HG03066 (cell line): Measurements from ENCODE around the gene CNBD2.
"Not testable (repeated sequence)": the region's sequence is repeated elsewhere in the genome, so short reads cannot be mapped to it uniquely, and the experiment has no call there.

Source experiments
- ATAC-seq: cut with Tn5 transposase; IDR thresholded peaks from one replicate; pipeline ENCODE4 v1.9.1; 2021; ENCODE audit warnings: low read depth; ENCODE audit not compliant: unreplicated experiment

The CNBD2 gene

DNA sequence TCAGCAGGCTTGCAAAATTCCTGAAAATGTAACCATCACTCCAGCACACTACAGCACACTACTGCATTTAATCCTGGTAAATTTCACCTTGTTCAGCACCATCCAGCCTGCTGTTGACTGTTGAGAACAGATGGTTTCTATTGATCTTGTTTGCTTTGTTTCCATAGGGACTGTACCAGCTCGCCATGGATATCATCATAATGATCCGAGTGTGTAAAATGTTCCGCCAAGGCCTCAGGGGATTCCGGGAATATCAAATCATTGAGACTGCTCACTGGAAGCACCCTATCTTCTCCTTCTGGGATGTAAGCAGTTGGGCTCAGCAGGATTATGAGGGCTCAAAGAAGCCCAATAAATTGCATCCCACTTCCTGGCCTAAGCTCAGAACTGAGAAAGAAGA, 4.1 kb downstream of the CNBD2 start:
- ATAC-seq: no peak

DNA sequence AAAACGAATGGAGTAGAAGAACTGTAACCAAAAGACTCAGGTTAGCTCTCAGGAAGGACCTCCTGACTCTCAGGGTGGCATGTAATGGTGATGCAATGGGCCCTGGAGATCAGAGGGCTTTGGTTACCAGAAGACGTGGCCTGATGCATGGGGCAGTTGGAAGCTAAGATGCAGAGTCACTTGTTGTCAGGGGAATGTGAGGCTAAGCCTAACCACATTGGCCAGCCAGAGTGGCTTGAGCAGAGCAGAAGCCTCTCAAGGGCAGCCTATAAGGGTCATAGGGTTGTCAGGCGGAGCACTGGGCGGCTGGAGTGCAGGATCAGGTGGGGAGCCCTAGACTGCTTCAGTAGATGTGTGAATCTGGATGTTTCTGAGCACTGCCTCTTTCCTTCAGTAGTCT, 5.9 kb downstream of the CNBD2 start:
- no peak for ATAC-seq

DNA sequence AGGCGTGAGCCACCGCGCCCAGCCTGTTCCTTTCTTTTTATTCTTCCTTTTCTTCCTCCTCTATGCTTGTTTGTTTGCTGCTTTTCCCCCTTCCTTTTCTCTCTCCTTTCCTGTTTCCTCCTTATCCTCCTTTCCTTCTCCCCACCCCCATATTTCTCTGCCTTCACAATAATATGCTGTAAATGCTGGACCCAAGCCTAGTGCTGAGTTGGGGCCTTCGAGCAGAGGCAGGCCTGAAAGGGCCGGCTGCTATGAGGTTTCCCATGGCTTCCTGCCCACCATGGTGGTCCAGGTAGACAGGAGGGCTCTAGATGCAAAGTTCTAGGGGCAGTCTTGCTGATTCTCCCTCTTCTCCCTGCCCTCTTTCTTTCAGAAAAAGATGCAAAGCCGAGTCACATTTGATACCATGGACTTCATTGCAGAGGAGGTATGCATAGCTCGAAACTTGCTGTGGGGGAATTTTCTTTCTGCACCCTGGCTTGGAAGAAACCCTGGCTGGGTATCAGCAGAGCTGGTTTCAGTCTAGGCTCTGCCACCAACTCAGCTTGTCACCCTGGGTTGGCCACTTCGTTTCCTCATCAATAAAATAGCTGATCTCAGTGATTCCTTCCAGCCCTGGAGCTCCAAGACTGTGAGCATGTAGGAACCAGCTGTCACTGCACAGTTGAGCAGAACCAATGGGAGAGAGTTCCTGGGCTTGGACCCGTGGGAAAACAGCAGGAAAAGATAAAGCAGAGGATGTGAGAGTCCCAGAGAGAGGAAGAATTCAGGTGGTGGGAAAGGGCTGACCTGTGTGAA, 7.4 kb downstream of the CNBD2 start:
- no peak for ATAC-seq

DNA sequence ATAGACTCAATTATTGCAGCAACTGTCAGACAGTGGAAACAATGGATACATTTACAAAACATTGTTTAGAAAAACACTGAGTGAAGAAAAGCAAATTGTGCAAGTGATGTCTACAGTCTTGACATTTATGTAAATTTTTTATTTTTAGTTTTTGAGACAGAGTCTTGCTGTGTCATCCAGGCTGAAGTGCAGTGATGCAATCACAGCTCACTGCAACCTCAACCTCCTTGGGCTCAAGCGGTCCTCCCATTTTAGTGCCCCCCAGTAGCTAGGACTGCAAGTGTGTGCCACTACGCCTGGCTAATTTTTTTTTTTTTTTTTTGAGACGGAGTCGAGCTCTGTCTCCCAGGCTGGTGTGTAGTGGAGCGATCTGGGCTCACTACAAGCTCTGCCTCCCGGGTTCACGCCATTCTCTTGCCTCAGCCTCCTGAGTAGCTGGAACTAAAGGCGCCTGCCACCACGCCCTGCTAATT, 9.7 kb downstream of the CNBD2 start:
- ATAC-seq: no peak

DNA sequence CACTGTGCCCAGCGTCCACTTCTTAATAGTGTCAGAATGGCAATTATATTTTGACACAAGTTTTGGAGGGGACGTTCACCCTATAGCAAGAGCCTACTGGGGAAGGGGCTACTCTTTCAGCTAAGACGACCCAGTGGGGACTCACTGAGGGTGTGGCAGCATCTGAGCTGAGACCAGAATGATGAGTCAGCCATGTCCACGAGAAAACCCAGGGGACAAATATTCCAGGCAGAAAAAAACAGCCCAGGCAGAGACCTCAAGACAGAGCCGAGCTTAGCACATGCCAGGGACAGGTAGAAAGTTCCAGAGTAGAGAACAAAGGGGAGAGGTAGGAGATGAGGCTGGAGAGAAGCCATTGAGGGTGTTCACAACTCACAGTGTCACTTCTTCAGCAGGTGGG, 11.2 kb downstream of the CNBD2 start:
- ATAC-seq: no peak

DNA sequence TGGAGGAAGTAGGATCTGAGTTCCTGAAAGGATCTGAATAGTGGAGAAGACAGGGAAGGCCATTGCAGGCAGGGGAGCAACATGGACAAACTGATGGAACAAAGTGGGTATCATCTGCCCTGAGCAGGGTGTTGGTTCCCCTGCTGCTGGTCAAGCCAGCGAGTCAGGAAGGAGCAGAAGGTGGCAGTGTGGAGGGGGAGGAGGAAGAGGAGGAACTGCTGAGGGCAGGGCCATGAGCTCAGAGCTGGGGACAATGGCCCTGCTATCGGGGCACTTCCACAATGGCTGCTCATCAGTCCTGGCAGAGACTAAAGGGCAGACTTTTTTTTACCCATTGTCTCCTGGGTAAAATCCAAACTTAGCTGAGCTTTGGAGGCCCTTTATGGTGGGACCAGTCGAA, 13.6 kb downstream of the CNBD2 start:
- no peak for ATAC-seq

DNA sequence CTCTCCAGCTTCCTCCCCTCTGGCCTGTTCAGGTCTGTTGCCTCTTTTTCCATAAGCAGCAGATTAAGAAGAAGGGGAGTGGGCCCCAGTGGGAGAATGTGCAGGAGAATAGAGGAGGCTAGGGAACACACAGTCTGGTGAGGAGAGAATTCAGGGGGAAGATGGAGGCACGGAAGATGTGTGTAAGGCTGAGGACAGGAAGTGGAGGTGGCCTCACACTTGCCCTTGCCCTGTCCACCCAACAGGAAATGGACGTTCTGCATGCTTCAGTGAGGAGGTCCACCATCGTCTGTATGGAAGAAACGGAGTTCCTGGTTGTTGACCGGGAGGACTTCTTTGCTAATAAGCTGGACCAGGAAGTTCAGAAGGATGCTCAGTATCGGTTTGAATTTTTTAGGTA, 16.0 kb downstream of the CNBD2 start:
- no peak for ATAC-seq

DNA sequence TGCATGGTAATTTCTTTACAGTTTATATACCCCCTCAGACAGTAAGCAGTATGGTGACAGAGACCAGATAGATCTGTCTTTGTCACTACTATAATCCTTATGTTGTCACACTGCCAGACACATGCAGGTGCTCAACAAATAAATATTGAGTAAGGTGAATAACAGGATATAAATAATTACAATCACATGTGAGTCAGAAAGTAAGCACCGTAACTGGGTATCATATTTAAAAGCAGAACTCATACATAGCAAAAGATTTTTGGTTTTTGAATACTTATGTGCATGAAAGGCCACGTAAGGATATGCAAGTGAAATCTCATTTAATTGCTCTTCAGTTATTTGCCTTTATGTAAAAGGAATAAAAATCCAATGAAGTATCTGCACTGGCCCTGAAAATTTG, 17.4 kb downstream of the CNBD2 start:
- no peak for ATAC-seq

DNA sequence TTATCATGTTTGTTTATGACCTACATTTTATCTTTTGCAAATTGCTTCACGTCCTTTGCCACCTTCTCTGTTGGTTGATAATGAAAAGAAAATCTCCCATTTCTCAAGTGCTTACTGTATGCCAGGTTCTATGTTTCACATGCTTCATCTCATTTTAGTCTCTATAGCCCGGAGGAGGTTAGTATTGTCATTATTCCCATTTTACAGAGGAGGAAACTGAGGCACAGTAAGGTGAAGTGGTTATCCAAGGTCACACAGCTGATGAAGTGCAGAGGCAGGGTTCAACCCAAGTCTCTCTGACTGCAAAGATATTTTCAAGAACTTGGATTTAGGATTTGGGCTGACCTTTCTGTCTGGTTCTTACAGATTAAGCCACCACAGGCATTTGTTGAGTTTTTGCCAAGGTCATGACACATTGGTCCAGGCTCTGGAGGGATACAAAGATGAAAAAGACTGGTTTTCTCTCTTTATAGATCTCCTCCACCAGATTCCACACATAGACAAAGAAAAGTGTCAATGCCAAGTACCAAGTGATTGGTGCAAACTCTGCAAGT, 20.6 kb downstream of the CNBD2 start:
- ATAC-seq: no peak

DNA sequence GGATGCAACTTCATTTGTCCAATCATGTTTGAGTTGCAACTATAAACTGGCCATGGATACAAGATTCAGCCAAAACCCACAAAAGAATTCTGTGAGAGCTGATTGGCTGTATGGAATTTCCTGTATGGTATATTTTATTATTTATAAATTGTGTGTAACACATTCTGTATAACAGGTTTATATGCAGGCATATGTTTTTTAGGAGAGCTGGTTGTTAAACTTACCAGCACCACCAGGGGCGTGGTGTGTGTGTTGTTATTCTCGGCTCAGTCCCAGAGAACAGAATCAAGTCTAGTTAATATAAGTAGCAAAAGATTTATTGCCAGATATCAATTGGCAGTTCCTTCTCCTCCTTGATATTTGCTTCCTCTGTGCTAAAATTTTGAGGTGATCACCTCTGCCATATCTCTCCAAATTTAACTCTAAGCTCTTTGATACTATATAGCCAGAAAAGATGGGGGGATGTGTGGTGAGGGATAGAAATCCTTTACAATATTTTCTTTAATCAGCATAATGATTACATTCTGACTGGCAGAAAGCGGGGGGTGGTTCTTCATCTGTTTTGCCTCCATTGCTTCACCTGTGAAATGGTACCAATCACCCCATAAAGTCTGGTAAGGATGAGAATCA, 22.9 kb downstream of the CNBD2 start:
- ATAC-seq: no peak

DNA sequence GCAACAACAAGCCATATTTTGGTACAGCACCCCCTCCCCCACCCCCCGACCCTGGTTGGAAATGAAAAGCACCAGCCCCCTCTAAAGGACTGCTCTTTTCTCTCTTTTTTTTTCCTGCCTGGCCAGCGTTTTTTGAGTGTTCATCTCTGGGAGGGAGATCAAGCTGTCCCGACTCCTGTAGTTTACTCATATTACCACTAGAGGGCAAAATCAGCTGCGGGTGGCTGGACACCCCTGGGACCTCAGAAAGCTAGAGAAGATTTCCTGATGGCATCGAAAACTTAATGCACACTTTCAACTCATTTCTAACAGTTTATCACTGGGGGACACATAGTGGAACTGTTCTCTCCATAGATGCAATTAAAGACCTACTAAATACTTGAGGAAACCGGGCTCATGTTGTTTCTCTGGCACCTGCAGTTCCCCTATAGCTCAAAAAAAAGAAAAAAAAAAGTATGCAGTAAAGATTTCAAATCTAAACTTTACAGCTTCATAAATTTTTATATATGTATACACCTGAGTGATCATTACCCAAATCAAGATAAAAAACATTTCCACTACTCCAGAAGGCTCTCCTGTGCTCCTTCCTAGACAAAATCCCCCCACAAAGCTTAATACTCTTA, 24.4 kb downstream of the CNBD2 start:
- ATAC-seq: no peak

DNA sequence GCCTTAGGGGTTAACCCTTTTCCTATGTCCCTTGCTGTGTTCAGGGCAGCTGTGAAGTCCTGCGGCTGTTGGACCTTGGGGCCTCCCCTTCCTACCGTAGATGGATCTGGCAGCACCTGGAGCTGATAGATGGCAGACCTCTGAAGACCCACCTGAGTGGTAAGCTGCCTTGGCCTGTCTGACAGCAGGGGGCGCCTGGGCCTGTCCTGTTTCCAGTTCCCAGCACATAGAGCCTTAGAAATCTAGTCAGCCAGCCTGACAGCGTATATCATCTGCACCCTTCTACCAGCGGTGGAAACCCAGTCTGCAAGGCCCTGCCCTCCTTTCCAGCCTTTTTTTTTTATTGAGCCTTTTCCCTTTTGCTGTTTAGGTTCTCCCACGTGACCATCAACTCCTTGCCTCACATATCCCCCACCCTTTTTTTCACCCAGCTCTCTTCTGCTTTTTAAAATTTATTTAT, 26.6 kb downstream of the CNBD2 start:
- no peak for ATAC-seq

DNA sequence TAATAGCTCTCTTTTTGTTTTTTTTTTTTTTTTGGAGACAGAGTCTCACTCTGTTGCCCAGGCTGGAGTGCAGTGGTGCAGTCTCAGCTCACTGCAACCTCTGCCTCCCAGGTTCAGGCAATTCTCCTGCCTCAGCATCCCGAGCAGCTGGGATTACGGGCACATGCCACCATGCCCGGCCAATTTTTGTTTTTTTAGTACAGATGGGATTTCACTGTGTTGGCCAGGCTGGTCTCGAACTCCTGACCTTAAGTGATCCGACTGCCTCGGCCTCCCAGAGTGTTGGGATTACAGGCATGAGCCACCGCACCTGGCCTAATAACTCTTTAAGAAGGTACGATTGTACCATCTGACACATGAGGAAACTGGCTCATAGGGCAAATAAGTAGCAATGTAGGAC, 28.1 kb downstream of the CNBD2 start:
- not testable (repeated sequence) for ATAC-seq

DNA sequence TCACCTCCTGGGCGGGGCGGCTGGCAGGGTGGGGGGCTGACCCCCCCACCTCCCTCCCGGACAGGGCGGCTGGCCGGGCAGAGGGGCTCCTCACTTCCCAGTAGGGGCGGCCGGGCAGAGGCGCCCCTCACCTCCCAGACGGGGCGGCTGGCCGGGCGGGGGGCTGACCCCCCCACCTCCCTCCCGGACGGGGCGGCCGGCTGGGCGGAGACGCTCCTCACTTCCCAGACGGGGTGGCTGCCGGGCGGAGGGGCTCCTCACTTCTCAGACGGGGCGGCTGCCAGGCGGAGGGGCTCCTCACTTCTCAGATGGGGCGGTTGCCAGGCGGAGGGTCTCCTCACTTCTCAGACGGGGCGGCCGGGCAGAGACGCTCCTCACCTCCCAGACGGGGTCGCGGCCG, 32.9 kb downstream of the CNBD2 start:
- ATAC-seq: not testable (repeated sequence)

DNA sequence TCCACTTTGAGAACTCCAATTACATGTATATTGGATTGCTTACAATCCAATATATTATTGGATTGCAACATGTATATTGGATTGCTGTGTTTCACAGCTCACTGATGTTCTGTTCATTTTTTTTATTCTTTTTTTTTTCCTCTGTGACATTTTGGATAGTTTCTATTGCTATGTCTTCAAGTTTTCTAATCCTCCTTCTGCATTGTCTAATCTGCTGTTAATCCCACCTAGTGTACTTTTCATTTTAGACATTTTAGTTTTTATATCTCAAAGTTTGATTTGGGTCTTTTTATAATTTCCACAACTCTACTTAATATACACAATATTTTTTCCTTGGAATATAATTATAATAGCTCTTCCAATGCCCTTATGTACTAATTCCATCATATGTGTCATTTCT, 34.5 kb downstream of the CNBD2 start:
- ATAC-seq: no peak

DNA sequence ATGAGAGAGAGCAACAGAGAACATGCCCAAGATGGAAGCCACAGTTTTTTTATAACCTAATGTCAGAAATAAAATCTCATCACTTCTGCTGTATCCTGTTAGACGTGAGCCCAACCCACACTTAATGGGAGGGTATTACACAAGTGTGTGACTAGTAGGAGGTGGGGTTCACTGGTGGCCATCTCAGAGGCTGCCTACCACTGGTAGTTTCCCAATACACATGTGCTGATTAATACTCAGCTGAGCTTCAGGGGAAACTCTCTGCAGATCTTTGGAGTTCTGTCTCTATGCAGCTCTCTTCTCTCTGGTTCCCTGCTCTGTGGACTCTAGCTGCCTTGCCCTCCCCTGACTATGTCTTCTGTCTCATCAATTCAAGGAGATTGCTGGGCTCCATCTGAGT, 35.7 kb downstream of the CNBD2 start:
- ATAC-seq: no peak

DNA sequence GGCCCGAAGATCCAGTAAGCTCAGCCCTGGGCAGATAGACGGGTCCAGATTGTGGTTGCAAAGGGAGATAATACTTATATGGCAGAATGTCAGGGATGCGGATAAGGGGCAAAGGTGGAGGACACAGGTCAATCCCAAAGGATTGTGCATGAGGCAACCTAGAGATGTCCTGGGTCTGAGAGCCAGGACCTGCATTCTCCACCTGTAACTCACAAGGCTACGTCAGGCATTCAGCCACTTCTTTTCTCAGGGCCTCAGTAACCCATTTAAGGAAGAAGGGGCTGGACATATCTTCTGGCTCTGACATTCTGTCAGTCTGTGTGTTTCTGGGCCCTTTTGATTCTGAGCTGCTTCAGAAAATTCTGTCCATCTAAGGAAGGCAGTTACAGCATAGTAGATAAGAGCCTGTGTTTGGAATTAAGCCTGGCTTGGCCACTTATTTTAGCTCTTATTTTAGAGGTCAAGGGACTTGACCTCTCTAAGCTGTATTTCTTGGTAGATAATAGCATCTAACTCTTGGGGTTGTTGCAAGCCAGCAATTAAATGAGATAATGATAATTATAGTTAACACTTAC, 40.2 kb downstream of the CNBD2 start:
- ATAC-seq: no peak

DNA sequence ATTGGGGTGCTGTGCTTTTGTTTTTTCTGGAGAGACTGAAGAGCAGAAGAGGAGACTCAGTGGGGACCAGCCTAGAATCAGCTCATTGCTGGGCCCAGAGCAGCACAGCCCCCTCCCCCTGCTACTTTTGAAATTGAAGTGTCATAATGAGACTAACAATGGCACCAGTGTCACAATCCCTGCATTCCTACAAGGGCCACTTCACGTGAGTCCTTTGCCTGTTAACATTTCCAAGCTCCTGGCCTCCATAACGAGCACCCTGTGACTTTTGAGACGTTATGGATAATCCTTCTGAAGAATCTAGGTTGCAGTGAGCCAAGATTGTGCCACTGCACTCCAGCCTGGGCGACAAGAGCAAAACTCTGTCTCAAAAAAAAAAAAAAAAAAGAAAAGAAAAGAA, 41.7 kb downstream of the CNBD2 start:
- ATAC-seq: no peak

DNA sequence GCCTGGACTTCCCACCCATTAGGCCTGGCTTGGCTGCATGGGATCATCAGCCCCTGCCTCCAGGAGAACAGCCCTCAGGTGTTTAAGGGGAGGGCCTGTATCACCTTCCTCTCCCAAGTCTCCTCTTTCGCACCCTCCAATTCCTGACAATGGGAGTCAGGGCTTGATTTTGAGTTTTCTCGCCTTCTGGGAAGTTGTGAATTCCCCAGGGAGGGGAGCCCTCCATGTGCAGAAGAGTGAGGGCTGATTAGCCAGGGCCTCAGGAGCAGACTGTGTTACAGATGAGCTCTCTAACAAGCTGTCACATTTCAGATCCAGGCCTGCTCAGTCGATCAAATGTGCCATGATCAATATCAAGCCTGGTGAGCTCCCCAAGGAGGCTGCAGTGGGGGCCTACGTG, 42.4 kb downstream of the CNBD2 start:
- ATAC-seq: no peak

DNA sequence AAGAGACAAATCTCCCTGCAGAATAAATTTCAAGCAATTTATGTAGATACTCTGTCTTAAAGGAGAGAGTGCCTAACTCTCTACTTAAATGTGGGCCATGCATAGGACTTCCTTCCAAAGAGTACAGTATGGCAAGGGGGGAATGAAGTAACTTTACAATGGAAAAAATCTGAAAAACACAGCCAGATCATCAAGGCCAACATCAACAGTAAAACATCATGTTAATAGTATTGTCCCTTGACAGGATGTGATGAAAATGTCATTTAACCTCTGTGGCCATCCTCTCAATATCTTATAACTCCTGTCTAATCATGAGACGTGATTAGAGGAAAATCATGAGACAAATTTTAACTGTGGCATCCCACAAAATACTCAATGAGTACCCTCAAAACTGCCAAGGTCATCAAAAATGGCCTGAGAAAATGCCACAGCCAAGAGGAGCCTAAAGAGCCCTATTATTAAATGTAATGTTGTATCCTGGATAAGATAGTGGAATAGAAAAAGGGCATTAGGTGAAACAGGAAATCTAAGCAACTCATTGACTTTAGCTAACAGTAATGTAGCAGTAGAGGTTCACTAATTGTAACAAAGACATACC, 47.5 kb downstream of the CNBD2 start:
- no peak for ATAC-seq
